Hepatocyte (in vitro differentiated cells): Measurements from ENCODE around the gene DCUN1D2.

Experiments
- CTCF ChIP-seq: fragments of 200-600 bp; sonication (generic); IDR thresholded peaks from 2 replicates; pipeline ENCODE4 v1.5.1; 2016; ENCODE audit warnings: antibody characterized with exemption, mild to moderate bottlenecking; ENCODE audit not compliant: poor library complexity
- EZH2 ChIP-seq: fragments of 200-600 bp; sonication (generic); IDR thresholded peaks from 2 replicates; pipeline ENCODE4 v1.6.1; 2016; ENCODE audit warnings: antibody characterized with exemption, mild to moderate bottlenecking, borderline replicate concordance
- EZH2phosphoT487 ChIP-seq: fragments of 200-600 bp; sonication (generic); IDR thresholded peaks from one replicate; pipeline ENCODE4 v1.6.1; 2018; ENCODE audit warnings: antibody characterized with exemption, mild to moderate bottlenecking, low read depth, moderate library complexity; ENCODE audit not compliant: unreplicated experiment, severe bottlenecking

GRCh38 chr13:113476811-113477210, 13.7 kb downstream of the DCUN1D2 start:
- TF ChIP-seq CTCF (no peak), EZH2phosphoT487 (no peak), EZH2 (no peak)
